ENCODE results near the gene TDO2. TPM values are rescaled to one million over a fixed set of nuclear protein-coding genes. Genes with fewer than 3 reads are reported as not detected.
"Not testable (repeated sequence)": the region's sequence is repeated elsewhere in the genome, so short reads cannot be mapped to it uniquely, and the experiment has no call there.

The TDO2 gene
- total RNA-seq, 2 experiments from 2014 or later, result not detected

DNA sequence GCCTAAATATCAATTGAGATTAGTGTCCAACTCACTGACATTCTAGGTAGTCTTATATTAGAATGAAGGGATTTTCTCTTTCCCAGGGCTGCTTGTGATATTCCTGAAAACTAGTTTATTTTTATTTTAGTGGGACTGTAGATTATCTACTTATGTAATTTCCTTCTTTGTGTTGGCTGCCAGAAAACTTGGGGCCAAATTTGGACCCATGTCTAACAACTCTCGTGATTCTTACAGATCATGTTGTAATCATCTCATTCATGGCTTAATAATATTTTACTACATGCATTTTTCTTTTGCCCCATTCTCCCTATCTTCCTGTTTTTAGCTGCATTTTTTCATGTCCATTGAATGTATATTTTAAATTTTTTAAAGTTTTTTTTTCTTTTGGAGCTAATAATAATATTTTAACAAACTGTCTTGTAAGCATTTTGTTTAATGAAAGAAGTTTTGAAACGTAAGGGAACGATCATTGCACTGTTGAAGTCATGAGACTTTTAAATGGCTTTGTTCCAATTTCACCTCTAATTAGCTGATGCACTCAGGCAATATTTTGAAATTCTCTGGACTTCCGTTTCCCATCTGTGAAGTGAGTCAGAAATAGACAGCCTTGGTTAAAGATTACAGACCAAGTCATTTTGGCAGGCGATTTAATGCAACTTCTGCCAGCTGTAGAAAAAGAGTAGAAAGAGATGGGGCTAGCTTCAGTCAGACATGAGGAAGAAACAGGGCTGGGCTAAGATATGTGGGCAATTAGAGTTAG, 14.3 kb upstream of the TDO2 start:
- DNase-seq (no peak), ATAC-seq (no peak)
- no peaks in the 10 kb centered on the region for H3K4me1 Mint-ChIP-seq (ENCODE audit: low read depth)
- no peak overlapping the region for H3K27ac Mint-ChIP-seq
- no peak overlapping the region for H3K4me3 Mint-ChIP-seq
- CTCF ChIA-PET, result no interaction called here
- POLR2A ChIA-PET, result no interaction called here
- no peaks in the 10 kb centered on the region for H3K9me3 Mint-ChIP-seq (ENCODE audit: insufficient read depth)
- no peaks in the 10 kb centered on the region for H3K27me3 Mint-ChIP-seq (ENCODE audit: low read depth)
- H3K36me3 Mint-ChIP-seq (ENCODE audit: low read depth), result no peaks in the 10 kb centered on the region

- Mint-ChIP-seq H3K27me3 (ENCODE audit: low read depth) (no peaks in the 10 kb centered on the region), H3K27ac (no peak overlapping the region), H3K4me1 (ENCODE audit: low read depth) (no peaks in the 10 kb centered on the region), H3K36me3 (ENCODE audit: low read depth) (no peaks in the 10 kb centered on the region), H3K9me3 (ENCODE audit: insufficient read depth) (no peaks in the 10 kb centered on the region), H3K4me3 (no peak overlapping the region)
- no peak for DNase-seq
- POLR2A ChIA-PET, result no interaction called here
- CTCF ChIA-PET, result no interaction called here
- ATAC-seq, result no peak
Observed at GRCh38 chr4:155889946-155890345, 13.6 kb upstream of the TDO2 start.

DNA sequence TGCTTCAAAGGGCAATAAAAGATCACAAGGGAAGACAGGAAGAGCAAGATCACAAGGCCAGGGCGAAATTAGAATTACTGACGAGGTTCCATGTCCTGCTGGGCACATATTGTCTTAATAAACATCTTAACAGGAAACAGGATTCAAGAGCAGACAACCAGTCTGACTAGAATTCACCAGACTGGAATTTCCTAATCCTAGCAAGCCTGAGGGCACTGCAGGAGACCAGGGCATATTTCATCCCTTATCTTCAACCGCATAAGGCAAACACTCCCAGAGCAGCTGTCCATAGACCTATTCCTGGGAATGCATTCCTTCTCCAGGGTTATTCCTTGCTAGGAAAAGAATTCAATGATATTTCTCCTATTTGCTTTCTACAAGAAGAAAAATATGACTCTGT, 12.4 kb upstream of the TDO2 start:
- CTCF ChIA-PET, result no interaction called here
- ATAC-seq, result no peak
- no peak overlapping the region for H3K27ac Mint-ChIP-seq
- DNase-seq, result no peak
- H3K4me1 Mint-ChIP-seq (ENCODE audit: low read depth), result no peaks in the 10 kb centered on the region
- no peak overlapping the region for H3K4me3 Mint-ChIP-seq
- H3K9me3 Mint-ChIP-seq (ENCODE audit: insufficient read depth), result no peaks in the 10 kb centered on the region
- POLR2A ChIA-PET, result no interaction called here
- H3K36me3 Mint-ChIP-seq (ENCODE audit: low read depth), result no peaks in the 10 kb centered on the region
- no peaks in the 10 kb centered on the region for H3K27me3 Mint-ChIP-seq (ENCODE audit: low read depth)

DNA sequence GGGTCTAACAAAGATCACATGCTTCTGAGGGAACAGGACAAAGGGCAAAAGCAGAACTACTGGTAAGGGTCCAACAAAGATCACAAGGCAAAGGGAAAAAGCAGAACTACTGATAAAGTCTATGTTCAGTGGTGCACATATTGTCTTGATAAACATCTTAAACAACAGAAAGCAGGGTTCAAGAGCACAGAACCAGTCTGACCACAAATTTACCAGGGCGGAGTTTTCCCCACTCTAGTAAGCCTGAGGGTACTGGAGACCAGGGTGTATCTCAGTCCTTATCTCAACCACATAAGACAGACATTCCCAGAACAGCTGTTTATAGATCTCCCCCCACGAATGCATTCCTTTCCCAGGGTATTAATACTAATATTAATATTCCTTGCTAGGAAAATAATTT, 5.1 kb upstream of the TDO2 start:
- H3K27ac Mint-ChIP-seq; H3K4me1 Mint-ChIP-seq (ENCODE audit: low read depth); CTCF ChIA-PET; H3K36me3 Mint-ChIP-seq (ENCODE audit: low read depth); H3K9me3 Mint-ChIP-seq (ENCODE audit: insufficient read depth); ATAC-seq; POLR2A ChIA-PET; H3K27me3 Mint-ChIP-seq (ENCODE audit: low read depth); H3K4me3 Mint-ChIP-seq; DNase-seq: not testable (repeated sequence)

DNA sequence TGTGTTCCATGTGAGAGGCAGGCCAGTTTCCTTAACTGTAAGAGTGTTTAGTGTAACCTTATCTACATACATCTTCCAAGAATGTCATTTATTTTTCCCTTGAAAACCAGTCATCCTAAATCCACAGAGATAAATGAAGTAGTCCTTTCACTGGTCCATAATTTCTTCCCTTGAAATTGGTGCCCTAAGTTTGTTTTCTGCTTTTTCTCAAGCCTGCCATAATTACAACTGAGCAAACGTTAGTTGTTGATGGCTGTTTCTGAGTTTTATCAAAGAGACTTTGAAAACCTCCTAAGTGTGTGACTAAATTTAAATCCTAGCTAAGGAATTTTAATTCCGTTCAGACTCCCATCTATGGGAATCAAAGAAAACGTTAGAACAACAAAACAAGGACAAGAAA, 3.6 kb upstream of the TDO2 start:
- peaks cover 2% of the 10 kb centered on the region for H3K27me3 Mint-ChIP-seq (ENCODE audit: low read depth)
- ChIA-PET CTCF (no interaction called here), POLR2A (no interaction called here)
- no peaks in the 10 kb centered on the region for H3K9me3 Mint-ChIP-seq (ENCODE audit: insufficient read depth)
- no peak overlapping the region for H3K4me3 Mint-ChIP-seq
- ATAC-seq (no peak), DNase-seq (no peak)
- no peaks in the 10 kb centered on the region for H3K36me3 Mint-ChIP-seq (ENCODE audit: low read depth)
- no peaks in the 10 kb centered on the region for H3K4me1 Mint-ChIP-seq (ENCODE audit: low read depth)
- H3K27ac Mint-ChIP-seq, result no peak overlapping the region

DNA sequence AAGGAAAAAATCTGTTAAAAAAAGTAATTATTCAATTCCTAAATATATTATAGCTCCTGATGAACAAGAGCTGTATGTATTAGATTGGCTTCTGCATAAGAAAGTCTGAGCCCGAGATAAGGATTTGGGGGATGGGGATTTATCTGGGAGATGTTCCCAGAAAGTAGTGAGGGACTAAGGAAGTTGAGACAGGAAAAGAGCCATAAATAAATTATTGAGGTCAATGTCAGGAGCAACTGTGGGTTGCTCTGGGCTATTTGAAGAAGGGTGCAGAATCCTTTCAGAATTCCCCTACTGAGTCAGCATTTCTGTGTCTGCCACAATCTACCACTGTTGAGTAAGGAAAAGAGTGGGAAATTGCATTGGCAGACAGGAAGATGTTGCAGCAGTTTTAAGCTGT, 3.1 kb upstream of the TDO2 start:
- CTCF ChIA-PET, result no interaction called here
- Mint-ChIP-seq H3K4me1 (ENCODE audit: low read depth) (no peaks in the 10 kb centered on the region), H3K9me3 (ENCODE audit: insufficient read depth) (no peaks in the 10 kb centered on the region), H3K36me3 (ENCODE audit: low read depth) (no peaks in the 10 kb centered on the region), H3K4me3 (no peak overlapping the region), H3K27ac (no peak overlapping the region), H3K27me3 (ENCODE audit: low read depth) (peaks cover 2% of the 10 kb centered on the region)
- POLR2A ChIA-PET, result no interaction called here
- DNase-seq, result no peak
- ATAC-seq, result no peak

DNA sequence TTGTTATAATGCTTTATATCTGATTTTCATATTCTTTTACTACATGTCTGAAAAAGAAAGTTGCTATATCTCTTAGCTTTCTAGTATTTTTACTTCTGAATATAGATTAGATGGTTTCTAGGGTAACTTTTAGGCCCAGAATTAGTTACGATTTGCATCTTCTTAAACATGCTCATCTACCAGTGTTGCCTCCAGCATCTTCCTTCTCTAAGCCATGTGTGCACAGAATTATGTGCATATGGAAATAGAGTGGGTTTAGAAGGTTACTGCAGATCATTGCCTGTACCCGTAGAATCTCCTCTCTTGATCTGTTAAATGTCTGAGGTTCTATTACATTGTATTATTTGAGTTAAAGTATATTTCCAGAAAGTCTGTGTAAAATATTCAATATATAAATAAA, 2.5 kb upstream of the TDO2 start:
- H3K4me3 Mint-ChIP-seq, result no peak overlapping the region
- peaks cover 2% of the 10 kb centered on the region for H3K27me3 Mint-ChIP-seq (ENCODE audit: low read depth)
- DNase-seq (no peak), ATAC-seq (no peak)
- POLR2A ChIA-PET, result no interaction called here
- CTCF ChIA-PET, result no interaction called here
- H3K27ac Mint-ChIP-seq, result no peak overlapping the region
- no peaks in the 10 kb centered on the region for H3K9me3 Mint-ChIP-seq (ENCODE audit: insufficient read depth)
- H3K36me3 Mint-ChIP-seq (ENCODE audit: low read depth), result no peaks in the 10 kb centered on the region
- no peaks in the 10 kb centered on the region for H3K4me1 Mint-ChIP-seq (ENCODE audit: low read depth)

GRCh38 chr4:155904331-155904730, 835 bp downstream of the TDO2 start:
- DNase-seq, result no peak
- Mint-ChIP-seq H3K27me3 (ENCODE audit: low read depth) (peaks cover 2% of the 10 kb centered on the region), H3K36me3 (ENCODE audit: low read depth) (no peaks in the 10 kb centered on the region), H3K4me3 (no peak overlapping the region), H3K27ac (no peak overlapping the region), H3K4me1 (ENCODE audit: low read depth) (peaks cover 2% of the 10 kb centered on the region), H3K9me3 (ENCODE audit: insufficient read depth) (no peaks in the 10 kb centered on the region)
- ChIA-PET POLR2A (no interaction called here), CTCF (no interaction called here)
- no peak for ATAC-seq

DNA sequence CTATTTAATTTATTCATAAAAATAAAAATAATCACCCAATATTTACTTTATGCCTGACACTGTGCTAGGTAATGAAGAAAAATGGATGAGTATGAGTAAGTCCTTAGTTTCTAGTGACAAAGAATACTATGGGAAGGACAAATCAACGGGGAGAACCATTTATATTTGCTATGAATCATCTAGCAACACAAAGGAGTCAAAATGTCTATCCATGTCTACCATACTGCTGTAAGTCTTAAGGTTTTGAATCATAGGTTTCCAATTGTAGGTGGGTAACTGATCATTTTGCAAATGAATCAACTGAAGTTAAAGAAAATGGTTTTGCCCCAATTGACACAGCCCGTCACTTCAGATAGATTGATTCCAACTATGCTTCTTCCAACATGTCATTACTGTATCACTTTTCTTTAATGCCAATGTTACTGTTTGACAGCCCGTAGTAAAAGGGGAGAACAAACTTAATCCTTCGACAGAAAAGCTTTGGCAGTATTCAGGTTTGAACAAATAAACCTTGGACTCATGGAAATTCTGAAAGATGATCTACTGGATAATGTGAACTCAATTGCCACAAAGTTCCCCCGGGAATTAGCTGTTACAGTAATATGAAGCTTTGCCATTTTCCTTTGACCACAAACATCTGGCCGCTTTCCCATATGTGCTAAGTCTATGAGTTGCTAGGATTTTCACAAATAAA, 3.2 kb downstream of the TDO2 start:
- POLR2A ChIA-PET, result no interaction called here
- ATAC-seq (no peak), DNase-seq (no peak)
- Mint-ChIP-seq H3K27ac (no peak overlapping the region), H3K4me1 (ENCODE audit: low read depth) (peaks cover 2% of the 10 kb centered on the region), H3K27me3 (ENCODE audit: low read depth) (peaks cover 2% of the 10 kb centered on the region), H3K9me3 (ENCODE audit: insufficient read depth) (no peaks in the 10 kb centered on the region), H3K36me3 (ENCODE audit: low read depth) (no peaks in the 10 kb centered on the region), H3K4me3 (no peak overlapping the region)
- CTCF ChIA-PET, result no interaction called here

DNA sequence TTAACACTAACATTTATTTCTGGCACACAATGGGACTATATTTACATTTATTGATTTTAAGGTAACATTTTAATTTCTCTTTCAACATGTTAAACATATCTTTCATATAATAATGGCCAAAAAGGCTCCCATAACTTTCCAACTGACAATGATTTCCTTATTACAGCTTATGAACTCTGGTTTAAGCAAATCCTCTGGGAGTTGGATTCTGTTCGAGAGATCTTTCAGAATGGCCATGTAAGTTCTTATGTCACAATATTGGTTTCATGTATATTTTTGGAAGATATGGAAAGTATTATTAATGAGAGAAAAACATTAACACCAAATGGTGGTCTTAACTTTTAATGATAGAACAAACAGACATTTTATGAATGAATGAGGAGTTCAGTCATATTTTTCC, 4.1 kb downstream of the TDO2 start:
- H3K36me3 Mint-ChIP-seq (ENCODE audit: low read depth), result no peaks in the 10 kb centered on the region
- CTCF ChIA-PET, result no interaction called here
- no peaks in the 10 kb centered on the region for H3K27me3 Mint-ChIP-seq (ENCODE audit: low read depth)
- no peak overlapping the region for H3K4me3 Mint-ChIP-seq
- POLR2A ChIA-PET, result no interaction called here
- no peaks in the 10 kb centered on the region for H3K9me3 Mint-ChIP-seq (ENCODE audit: insufficient read depth)
- no peak overlapping the region for H3K27ac Mint-ChIP-seq
- DNase-seq, result no peak
- no peak for ATAC-seq
- H3K4me1 Mint-ChIP-seq (ENCODE audit: low read depth), result peaks cover 7% of the 10 kb centered on the region

GRCh38 chr4:155908187-155909139, 5.0 kb downstream of the TDO2 start:
- ChIA-PET POLR2A (no interaction called here), CTCF (no interaction called here)
- DNase-seq, result no peak
- no peaks in the 10 kb centered on the region for H3K9me3 Mint-ChIP-seq (ENCODE audit: insufficient read depth)
- H3K27ac Mint-ChIP-seq, result no peak overlapping the region
- H3K36me3 Mint-ChIP-seq (ENCODE audit: low read depth), result no peaks in the 10 kb centered on the region
- H3K4me3 Mint-ChIP-seq, result no peak overlapping the region
- H3K27me3 Mint-ChIP-seq (ENCODE audit: low read depth), result no peaks in the 10 kb centered on the region
- no peak for ATAC-seq
- peaks cover 7% of the 10 kb centered on the region for H3K4me1 Mint-ChIP-seq (ENCODE audit: low read depth)

DNA sequence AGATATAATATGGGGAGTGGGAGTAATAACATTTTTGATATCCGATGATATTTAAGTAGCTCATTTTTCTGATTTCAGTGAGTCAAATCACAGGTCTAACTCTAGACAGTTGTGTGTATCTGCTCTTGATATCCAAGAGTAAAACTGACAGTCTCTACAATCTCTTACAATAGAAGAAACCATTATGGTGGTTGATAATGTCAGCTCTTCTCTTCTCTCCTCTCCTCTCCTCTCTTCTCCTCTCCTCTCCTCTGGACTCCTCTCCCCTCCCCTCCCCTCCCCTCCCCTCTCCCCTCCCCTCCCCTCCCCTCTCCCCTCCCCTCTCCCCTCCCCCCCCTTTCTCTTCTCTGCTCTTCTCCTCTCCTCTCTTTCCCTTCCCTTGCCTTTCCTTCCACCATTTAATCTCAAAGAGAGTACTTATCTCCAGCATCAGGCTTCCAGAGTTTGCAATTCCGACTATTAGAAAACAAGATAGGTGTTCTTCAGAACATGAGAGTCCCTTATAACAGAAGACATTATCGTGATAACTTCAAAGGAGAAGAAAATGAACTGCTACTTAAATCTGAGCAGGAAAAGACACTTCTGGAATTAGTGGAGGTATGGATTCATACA, 6.2 kb downstream of the TDO2 start:
- no peaks in the 10 kb centered on the region for H3K9me3 Mint-ChIP-seq (ENCODE audit: insufficient read depth)
- H3K4me1 Mint-ChIP-seq (ENCODE audit: low read depth), result peaks cover 7% of the 10 kb centered on the region
- no peaks in the 10 kb centered on the region for H3K36me3 Mint-ChIP-seq (ENCODE audit: low read depth)
- H3K27me3 Mint-ChIP-seq (ENCODE audit: low read depth), result no peaks in the 10 kb centered on the region
- H3K4me3 Mint-ChIP-seq, result no peak overlapping the region
- no peak overlapping the region for H3K27ac Mint-ChIP-seq
- CTCF ChIA-PET, result interaction anchor here (1.5 kb wide), 1 partner anchor 41 kb away, joined by 3 read pairs; no protein-coding TSS in a partner anchor
- POLR2A ChIA-PET, result no interaction called here
- DNase-seq (no peak), ATAC-seq (no peak)
